ENCODE data around the gene ZNF621. TPM values are rescaled to one million over a fixed set of nuclear protein-coding genes. Genes with fewer than 3 reads are reported as not detected.

Gene ZNF621
- total RNA-seq (2014; rRNA removed; shearing (Covaris generic)) = 5.7 and 5.9 TPM in 2 replicates

- peak; percentile 84 for DNase-seq (ENCODE audit: low spot score)
These were observed at the start of gene ZNF621 for GRCh38 chr3:40524568-40525285. Gene ZNF621, plus strand, starts transcription at chr3:40524960. Its CDS starts 881 bp downstream, at chr3:40525841.

- DNase-seq (ENCODE audit: low spot score) = peak; percentile 59
These were observed 48.0 kb upstream of the ZNF621 start, which contains the start of gene ZNF619 for GRCh38 chr3:40476478-40477470. Gene ZNF619, plus strand, starts transcription at chr3:40477122. Its CDS starts 858 bp downstream, at chr3:40477980.

GRCh38 chr3:40477666-40478065, 47.1 kb upstream of the ZNF621 start:
- no peak for DNase-seq (ENCODE audit: low spot score)

GRCh38 chr3:40487172-40487571, 37.6 kb upstream of the ZNF621 start:
- no peak for DNase-seq (ENCODE audit: low spot score)

GRCh38 chr3:40490916-40491315, 33.8 kb upstream of the ZNF621 start:
- DNase-seq (ENCODE audit: low spot score) = no peak

- no peak for DNase-seq (ENCODE audit: low spot score)
These were observed 30.1 kb upstream of the ZNF621 start for GRCh38 chr3:40494698-40495097.

- no peak for DNase-seq (ENCODE audit: low spot score)
These were observed 27.5 kb upstream of the ZNF621 start for GRCh38 chr3:40497288-40497687.

- DNase-seq (ENCODE audit: low spot score) = no peak
These were observed 24.8 kb upstream of the ZNF621 start for GRCh38 chr3:40499952-40500351.

- no peak for DNase-seq (ENCODE audit: low spot score)
These were observed 22.7 kb upstream of the ZNF621 start for GRCh38 chr3:40502034-40502433.

GRCh38 chr3:40504636-40505430, 19.9 kb upstream of the ZNF621 start:
- peak; percentile 14 for DNase-seq (ENCODE audit: low spot score)

- DNase-seq (ENCODE audit: low spot score) = peak; percentile 80
These were observed 18.9 kb upstream of the ZNF621 start, which contains the start of gene ZNF620 for GRCh38 chr3:40505599-40506462. Gene ZNF620, plus strand, starts transcription at chr3:40506039. Its CDS starts 314 bp downstream, at chr3:40506353.

GRCh38 chr3:40511031-40511718, 13.6 kb upstream of the ZNF621 start:
- DNase-seq (ENCODE audit: low spot score) = no peak

GRCh38 chr3:40516201-40516600, 8.6 kb upstream of the ZNF621 start:
- no peak for DNase-seq (ENCODE audit: low spot score)

- DNase-seq (ENCODE audit: low spot score) = no peak
These were observed 6.7 kb upstream of the ZNF621 start for GRCh38 chr3:40518067-40518466.

- DNase-seq (ENCODE audit: low spot score) = no peak
These were observed 5.9 kb upstream of the ZNF621 start for GRCh38 chr3:40518848-40519247.

GRCh38 chr3:40521254-40521653, 3.5 kb upstream of the ZNF621 start:
- DNase-seq (ENCODE audit: low spot score) = no peak

GRCh38 chr3:40523781-40524180, 979 bp upstream of the ZNF621 start:
- DNase-seq (ENCODE audit: low spot score) = peak; percentile 7

- DNase-seq (ENCODE audit: low spot score) = peak; percentile 37
These were observed 565 bp upstream of the ZNF621 start for GRCh38 chr3:40524222-40524567.

- no peak for DNase-seq (ENCODE audit: low spot score)
These were observed 3.7 kb downstream of the ZNF621 start for GRCh38 chr3:40528426-40528825.

- DNase-seq (ENCODE audit: low spot score) = no peak
These were observed 7.5 kb downstream of the ZNF621 start for GRCh38 chr3:40532252-40532651.
